ENCODE data around the gene BUB3.

The BUB3 gene

GRCh38 chr10:123141791-123142700 is 12.2 kb upstream of the BUB3 start:
- no peak for DNase-seq

GRCh38 chr10:123142701-123143161 is 11.5 kb upstream of the BUB3 start:
- DNase-seq, result no peak

GRCh38 chr10:123143162-123143824 is 10.9 kb upstream of the BUB3 start:
- DNase-seq, result no peak

GRCh38 chr10:123143825-123144168 is 10.4 kb upstream of the BUB3 start:
- DNase-seq, result no peak

GRCh38 chr10:123144697-123145541 is 9.3 kb upstream of the BUB3 start:
- no peak for DNase-seq

GRCh38 chr10:123145542-123146012 is 8.6 kb upstream of the BUB3 start:
- DNase-seq, result no peak

- DNase-seq, result no peak
Observed at GRCh38 chr10:123146013-123146893, 7.9 kb upstream of the BUB3 start.

- no peak for DNase-seq
Observed at GRCh38 chr10:123146894-123147634, 7.1 kb upstream of the BUB3 start.

- peak; percentile 57 for DNase-seq
Observed at GRCh38 chr10:123147635-123148413, 6.4 kb upstream of the BUB3 start, which contains the start of gene HMX2. TSS of gene HMX2 (plus strand) at chr10:123148136. CDS start at chr10:123148379, 243 bp downstream.

GRCh38 chr10:123148414-123149161 is 5.6 kb upstream of the BUB3 start:
- peak; percentile 46 for DNase-seq

GRCh38 chr10:123149162-123149567 is 5.0 kb upstream of the BUB3 start:
- DNase-seq, result no peak

- no peak for DNase-seq
Observed at GRCh38 chr10:123149568-123150270, 4.5 kb upstream of the BUB3 start.

- DNase-seq, result no peak
Observed at GRCh38 chr10:123150271-123150985, 3.8 kb upstream of the BUB3 start.

- DNase-seq, result peak; percentile 62
Observed at GRCh38 chr10:123150986-123151736, 3.0 kb upstream of the BUB3 start.

GRCh38 chr10:123151737-123152135 is 2.5 kb upstream of the BUB3 start:
- DNase-seq, result no peak

GRCh38 chr10:123153486-123154091 is 613 bp upstream of the BUB3 start:
- no peak for DNase-seq

All from NCI-H69 (cell line).